Esophagus squamous epithelium (tissue), 4 donors: ENCODE data around the gene SAMD1.

Source experiments
- CTCF ChIP-seq, 6 experiments: fragments of 450-650 bp in 4 of 6; fragments of 200-600 bp in 2 of 6; sonication (generic) in 2 of 6; IDR thresholded peaks; one replicate each; pipeline ENCODE4 v1.5.1; 2016 to 2019; ENCODE audit warnings: antibody characterized with exemption in 6 of 6, mild to moderate bottlenecking in 4 of 6, moderate library complexity in 4 of 6
- POLR2A ChIP-seq, 4 donors: fragments of 450-650 bp; IDR thresholded peaks; one replicate each; pipeline ENCODE4 v1.6.1; 2017; ENCODE audit warnings: antibody characterized with exemption in 4 of 4, mild to moderate bottlenecking in 4 of 4, moderate library complexity in 3 of 4

DNA sequence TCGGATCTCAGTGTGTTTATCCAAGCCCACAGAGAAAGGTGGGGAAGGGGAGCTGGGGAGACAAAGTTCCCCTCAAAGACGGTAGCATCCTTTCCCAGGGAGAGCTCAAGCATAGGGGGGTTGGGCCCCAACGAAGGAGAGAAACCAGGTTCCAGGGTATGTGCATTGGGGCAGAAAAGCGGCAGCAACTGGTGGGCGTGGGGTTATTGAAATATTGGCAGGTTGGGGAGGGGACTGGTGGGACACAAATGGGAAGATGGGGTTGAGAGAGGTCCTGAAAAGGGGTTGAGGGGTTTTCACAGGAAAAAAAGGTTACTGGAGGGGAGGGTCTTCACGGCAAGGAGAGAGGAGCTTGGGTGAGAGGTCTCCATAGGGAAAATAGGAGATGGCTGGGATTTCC lies 44.8 kb upstream of the SAMD1 start:
- TF ChIP-seq CTCF (IDR thresholded peaks at IDR 0.05), result no peak
- no peak for TF ChIP-seq POLR2A (IDR thresholded peaks at IDR 0.05)
